NCI-H2107 treated with DMSO at 0.1 percent for 48 hours (cell line): ENCODE measurements around the gene CALR3.
"Not testable (repeated sequence)": the region's sequence is repeated elsewhere in the genome, so short reads cannot be mapped to it uniquely, and the experiment has no call there.

Experiments
- DNase-seq: peaks from one replicate; lab custom pipeline; 2025; ENCODE audit not compliant: unreplicated experiment; lab: John Stamatoyannopoulos, UW

Gene CALR3

GRCh38 chr19:16495982-16496612 is at the start of gene CALR3, which contains the start of gene C19orf44:
TSS of gene CALR3 (minus strand) at chr19:16496167. CDS start at chr19:16496129, 38 bp downstream.
TSS of gene C19orf44 (plus strand) at chr19:16496394. CDS start at chr19:16500793, 4,399 bp downstream.
- peak; percentile 97 for DNase-seq

DNA sequence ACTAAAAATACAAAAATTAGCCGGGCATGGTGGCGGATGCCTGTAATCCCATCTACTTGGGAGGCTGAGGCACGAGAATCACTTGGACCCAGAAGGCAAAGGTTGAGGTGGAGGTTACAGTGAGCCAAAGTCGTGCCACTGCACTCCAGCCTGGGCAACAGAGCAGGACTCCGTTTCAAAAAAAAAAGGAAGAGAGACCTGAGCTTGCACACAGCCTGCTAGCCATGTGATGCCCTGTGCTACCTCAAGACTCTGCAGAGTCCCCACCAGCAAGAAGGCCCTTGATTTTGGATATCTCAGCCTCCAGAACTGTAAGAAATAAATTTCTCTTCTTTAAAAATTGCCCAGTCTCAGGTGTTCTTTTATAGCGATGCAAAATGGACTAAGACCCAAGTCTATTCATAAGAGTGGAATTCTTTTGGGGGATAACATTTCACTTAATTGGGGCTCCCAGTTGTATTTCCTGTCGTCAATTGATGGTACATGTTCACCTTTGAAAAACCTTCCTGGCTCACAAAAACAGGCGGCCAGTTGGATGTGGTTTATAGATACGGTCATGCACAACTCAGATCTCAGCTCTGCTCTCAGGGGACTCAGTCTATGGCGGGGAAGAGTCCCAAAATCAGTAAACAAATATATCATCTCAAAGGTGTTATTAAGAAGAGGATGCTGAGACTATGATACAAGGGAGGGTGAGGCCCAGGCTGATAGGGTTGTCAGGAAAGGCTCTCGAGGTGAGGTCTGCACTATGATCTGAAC is 48.7 kb upstream of the CALR3 start:
- DNase-seq, result no peak

- DNase-seq, result not testable (repeated sequence)
Observed at GRCh38 chr19:16543734-16544133, 47.8 kb upstream of the CALR3 start.

- DNase-seq, result no peak
Observed at GRCh38 chr19:16542910-16543472, 47.0 kb upstream of the CALR3 start.

DNA sequence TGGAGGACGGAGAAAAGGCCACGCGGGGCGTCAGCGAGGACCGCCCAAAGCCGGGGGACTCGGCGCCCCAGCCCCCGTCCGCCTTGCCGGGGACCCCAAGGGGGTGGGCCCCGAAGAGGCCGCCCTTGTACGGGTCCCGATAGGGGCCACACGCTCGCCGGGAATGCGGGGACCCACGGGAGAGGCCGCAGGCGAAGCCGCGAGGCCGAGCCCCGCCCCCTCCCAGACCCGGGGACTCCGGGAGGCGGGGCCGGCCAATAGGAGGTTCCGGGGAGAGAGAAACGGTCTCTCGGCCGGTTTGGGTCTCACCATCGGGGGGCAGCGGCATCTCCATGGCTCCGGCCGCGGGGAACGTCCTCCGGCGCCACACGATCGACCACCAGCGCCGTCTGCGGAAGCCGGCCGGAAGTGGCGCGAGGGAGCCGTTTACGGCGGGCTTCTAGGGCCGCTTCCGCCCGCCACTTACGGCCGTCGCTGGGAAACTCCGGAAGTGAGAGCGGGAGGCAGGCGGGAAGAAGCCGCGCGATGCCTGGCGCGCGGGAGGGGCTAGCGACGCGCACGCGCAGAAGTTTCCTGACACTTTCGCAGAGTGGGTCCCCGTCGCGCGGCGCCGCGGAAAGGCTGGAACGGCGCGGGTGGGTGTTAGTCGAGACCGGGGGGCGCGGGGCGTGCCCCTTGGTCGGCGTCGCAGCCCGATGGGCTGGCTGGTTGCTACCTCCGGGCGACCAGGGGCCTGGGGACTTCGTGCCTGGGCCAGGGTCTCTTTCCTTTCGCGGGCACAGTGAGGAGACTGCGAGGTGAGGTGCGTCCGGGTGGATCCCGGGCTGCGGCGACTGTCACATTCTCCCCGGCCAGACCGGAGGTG is 46.3 kb upstream of the CALR3 start, which contains the start of gene CHERP:
CHERP (minus strand) TSS at position 393 of the 865 bp plus-strand sequence; CDS start at position 334, 59 bp downstream.
- DNase-seq, result peak; percentile 68

- DNase-seq, result no peak
Observed at GRCh38 chr19:16541526-16542044, 45.6 kb upstream of the CALR3 start.

- DNase-seq, result no peak
Observed at GRCh38 chr19:16540948-16541347, 45.0 kb upstream of the CALR3 start.

- no peak for DNase-seq
Observed at GRCh38 chr19:16537111-16537510, 41.1 kb upstream of the CALR3 start.

- DNase-seq, result no peak
Observed at GRCh38 chr19:16536130-16536529, 40.2 kb upstream of the CALR3 start.

DNA sequence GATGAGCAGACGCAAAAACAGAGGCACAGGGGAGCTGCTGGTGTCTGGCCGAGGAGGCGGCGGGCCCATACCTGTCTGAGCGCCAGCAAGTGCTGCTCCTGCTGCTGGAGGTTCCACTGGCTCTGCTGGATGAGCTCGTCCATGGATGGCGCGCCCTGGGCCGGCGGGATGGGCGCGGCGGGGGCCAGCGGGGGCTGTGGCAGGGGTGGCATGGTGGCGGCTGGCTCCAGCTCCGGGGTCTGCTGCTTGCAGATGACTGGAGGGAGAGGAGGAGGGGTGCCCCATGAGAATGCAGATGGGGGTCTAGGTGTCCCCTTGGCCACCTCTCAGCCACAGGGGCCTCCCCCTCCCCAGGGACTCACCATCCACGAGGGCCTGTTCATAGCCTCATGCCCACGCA is 39.4 kb upstream of the CALR3 start:
- DNase-seq, result no peak

DNA sequence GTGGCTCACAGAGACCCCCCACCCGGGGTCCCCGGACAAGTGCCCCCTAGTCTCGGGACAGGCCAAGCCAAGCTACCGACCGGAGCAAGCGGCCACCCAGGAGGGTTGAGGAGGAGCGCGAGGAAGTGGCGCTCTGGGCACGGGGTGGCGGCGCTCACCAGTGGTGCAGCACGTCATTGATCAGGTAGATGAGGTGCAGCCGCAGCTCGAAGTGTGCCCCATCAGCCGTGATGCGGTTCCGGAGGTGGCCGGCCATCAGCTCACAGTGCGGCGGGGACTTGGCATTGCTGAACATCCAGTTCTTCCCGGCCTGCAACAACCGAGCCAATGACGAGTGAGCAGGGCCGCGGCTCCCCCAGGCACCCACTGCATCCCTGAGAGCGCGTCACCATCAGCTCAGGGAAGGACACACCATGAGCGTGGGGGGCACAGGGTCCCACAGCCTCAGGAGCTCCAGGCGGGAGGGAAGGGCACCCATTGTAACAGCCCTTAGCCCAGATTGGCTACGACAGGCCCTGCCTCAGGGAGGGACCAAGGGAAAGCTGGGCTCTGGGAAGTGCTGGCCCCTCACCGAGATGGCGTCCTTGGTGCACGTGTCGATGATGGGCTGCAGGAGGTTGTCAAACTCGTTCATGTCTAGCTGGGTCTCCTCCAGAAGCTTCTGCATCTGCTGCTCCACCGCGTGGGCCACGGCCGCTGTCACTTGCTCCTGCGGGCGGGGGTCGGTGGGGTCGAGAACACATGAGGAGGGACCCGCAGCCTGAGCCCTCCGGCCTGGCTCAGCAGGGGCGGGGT is 36.7 kb upstream of the CALR3 start:
- no peak for DNase-seq

DNA sequence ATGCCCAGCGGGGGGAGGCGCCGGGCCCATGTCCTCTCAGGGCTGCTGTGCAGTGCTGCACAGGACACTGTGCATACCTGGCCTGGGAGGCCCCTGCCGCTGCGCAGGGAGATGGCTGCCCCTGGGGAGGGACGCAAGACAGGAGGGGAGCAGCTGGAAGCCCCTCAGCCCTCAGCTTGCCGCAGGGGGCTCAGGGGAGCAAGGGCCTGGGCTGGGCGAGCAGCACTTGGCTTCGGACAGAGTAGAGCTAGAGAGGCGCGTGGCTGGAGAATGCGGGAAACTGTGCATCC is 35.4 kb upstream of the CALR3 start:
- DNase-seq, result no peak

- no peak for DNase-seq
Observed at GRCh38 chr19:16530540-16531379, 34.8 kb upstream of the CALR3 start.

- DNase-seq, result no peak
Observed at GRCh38 chr19:16529466-16530144, 33.6 kb upstream of the CALR3 start.

DNA sequence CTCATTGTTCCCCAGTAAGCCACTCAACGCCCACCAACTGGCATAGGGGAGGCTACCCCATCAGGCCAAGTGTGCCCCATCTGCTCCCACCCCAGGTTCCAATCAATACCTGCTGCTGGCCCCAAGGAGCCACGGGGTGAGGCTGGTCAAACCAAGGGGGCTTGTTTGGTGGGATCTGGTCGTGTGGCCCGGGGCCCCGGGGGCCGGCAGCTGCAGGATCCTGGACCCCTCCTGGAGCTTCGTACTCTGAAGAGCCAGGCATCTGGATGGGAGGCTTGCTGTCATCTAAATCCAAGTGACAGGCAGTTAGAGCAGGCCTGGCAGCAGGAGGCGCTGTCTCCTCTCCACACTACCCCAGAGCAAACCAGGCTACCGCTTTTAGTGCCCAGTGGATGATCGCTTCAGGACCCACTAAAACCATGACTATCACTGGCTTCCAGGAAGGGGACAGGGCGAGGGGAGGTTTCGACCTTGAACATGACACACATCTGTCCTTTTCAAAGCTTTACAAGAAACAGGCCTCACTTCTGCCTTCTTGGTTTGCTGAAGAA is 32.1 kb upstream of the CALR3 start:
- no peak for DNase-seq

GRCh38 chr19:16527334-16527935 is 31.5 kb upstream of the CALR3 start:
- no peak for DNase-seq

DNA sequence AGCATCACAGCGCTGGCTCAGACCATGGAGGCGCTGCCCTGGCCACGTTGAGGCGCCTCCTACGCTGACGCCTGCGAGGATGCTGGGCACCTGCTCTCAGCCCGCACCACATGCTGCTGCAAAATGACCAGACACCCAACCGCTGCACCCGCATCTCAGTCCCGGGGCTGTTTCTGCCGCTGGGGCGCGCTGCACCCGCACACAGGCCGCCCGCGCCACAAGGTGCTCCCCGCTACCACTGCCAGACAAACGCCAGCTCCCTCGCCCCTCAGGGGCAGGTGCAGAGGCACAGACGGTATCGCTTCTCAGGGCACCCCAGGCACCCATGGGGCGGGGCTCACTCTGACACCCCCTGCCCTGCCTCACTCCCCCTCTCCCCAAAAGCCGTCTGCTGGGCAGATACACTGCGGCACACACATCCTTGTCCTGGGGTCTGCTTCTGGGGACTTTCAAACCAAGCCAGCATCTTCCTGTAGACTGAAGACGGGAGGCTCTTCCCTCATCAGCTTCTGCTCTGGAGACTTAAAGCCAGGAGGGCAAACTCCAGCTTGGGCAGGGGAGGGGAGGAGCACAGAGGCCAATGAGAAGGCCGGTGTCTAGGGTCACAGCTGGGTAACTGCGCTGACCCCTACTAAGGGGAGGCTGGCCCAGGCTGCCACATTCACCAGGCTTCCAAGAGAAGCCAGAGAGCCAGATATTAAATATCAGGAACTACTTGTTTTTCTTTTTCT is 29.9 kb upstream of the CALR3 start:
- DNase-seq, result no peak
